Stimulated activated naive CD4-positive, alpha-beta T cell treated with Interleukin-2 at 50 U/mL for 16 hours (primary cell): ENCODE results near the gene NSG2.

ENCODE experiments used
- DNase-seq: peaks from one replicate; lab custom pipeline; 2025; lab: John Stamatoyannopoulos, UW

The NSG2 gene

DNA sequence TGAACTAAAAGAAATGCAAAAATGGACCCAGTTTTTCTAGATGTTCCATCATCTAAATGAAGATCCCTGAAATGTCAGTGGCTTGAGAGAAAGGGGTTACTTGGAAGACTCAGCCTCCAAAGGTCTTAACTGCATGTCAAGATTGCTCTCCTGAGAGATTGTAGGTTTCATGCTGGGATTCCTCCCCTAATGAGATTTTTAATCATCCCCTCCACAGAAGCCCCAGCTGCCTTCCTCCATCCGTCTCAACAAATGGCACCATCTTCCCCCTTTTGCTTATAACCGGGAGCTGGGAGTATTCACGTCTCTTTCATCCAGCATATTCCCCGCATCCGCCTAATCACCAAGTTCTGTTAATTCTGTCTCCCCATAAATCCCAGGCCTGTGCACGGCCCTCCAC lies 104.5 kb downstream of the NSG2 start:
- DNase-seq: no peak

DNA sequence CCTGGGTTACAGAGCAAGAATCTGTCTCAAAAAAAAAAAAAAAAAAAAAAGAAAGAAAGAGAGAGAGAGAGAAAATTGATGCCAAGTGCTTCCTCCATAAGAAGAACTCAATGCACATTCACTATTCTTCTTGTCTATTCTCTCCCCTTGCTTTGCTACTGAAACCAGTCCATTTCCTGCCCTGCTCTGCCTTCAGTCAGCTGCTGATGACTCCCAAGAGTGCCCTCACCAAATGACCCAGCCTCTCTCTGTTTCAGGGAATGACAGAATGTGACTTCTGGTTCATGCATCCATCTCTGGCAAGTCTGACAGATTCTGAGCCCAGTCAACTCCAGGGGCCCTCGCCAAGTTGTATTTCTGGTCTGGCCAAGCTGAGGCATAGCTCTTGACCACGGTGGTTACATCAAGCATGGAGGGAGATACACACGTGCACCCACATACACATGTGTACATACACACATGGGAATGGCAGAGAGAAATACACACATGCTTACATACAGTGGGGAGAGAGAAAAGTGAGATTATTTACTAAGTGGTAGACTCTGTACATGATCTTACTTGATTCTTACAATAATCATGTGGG lies 106.2 kb downstream of the NSG2 start:
- no peak for DNase-seq

DNA sequence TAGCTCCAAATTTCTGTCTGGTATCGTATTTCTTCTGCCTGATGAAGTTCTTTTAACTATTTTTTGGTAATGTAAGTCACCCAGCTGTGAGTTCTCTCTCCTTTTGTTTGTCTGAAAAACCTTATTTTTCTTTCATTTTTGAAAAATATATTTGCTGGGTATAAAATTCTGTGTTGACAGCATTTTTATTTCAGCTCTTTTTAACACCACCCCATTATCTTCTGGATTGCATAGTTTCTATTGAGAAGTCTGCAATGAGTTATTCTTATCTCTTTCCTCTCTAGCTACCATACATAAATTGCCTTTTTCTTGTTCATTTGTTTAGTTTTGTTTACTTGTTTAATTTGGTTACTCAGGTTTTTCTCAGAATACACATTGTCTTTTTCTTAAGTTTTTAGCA lies 109.1 kb downstream of the NSG2 start:
- no peak for DNase-seq

DNA sequence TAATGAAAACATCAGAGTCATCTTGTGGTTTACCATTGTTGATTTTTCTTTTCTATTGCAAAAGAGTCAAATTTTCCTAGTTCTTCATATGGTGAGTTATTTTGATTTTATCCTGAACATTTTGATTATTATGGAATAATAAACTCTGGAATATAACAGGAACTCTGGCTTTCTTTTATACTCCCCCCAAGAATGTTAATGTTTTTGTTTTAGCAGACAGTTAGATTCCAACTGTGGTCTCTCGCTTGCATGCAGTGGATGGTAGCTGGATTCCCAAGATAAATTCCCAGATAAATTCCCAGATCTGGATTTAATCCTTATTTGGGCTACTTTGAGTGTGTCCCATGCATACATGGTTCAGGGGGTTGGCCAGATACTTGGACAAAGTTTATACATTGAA lies 109.8 kb downstream of the NSG2 start:
- DNase-seq: no peak

DNA sequence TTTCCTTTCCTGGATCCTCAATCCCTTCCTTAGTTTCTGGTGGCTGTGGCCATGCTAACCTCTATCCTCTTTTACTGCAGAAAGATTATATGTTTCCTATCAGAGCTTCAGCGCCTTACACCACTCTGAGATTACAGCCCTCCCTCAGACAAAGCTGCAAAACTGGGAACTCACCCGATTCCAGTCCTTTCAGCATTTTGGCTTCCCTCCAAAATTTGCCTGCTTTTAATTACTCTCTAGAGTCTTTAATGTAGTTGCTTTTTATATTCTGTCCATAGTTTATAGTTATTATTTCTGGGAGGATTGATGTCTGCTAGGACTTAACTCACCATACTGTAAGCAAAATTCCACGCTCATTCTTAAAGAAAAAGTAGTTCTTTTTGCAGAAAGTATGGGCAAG lies 110.2 kb downstream of the NSG2 start:
- no peak for DNase-seq

GRCh38 chr5:174157048-174157447 lies 111.5 kb downstream of the NSG2 start:
- DNase-seq: no peak
